GM20431 (cell line): ENCODE measurements around the gene ITGB1BP1.

Source experiments
- in situ Hi-C: fragments of 300-500 bp; cut with MseI, MboI; formaldehyde crosslinking; loops from one replicate; pipeline ENCODE4 v1.15.0; 2020; ENCODE audit warnings: low sequenced_read_pairs; ENCODE audit not compliant: unreplicated experiment

The ITGB1BP1 gene

DNA sequence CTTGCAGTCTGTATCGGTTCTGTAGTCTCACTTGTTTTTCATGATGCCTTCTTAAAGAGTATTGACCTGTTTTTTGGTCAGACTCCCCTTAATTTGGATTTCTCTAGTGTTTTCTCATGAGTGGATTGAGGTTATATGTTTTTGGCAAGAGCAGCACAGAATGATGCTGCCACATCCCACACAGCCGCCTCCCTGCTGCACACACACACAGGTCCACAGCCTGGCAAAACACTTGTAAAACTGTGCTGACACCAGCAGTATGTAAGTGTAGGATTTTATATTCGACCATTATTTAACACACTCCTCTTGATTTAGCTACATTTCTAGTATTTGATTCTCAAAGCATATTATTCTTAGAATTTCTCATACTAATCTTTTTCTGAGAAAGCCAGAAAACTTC lies 68.1 kb downstream of the ITGB1BP1 start:
- in situ Hi-C loops, result no loop called here

DNA sequence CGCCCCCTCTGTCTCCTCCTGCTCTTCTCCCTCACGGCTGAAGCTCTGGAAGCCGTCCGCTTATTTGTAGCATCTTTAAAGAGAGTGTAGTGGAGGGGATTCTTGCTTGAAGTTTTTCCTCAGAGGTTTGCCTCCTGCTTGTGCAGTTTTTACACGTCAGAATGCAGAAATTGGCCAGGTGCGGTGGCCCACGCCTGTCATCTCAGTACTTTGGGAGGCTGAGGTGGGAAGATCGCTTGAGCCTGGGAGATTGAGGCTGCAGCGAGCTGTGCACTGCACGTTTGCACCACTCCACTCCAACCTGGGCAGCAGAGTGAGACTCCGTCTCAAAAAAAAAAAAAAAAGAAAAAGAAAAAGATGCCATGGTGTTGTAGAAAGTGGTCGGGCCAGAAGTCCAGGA lies 69.0 kb downstream of the ITGB1BP1 start:
- in situ Hi-C loops, result no loop called here
